Stimulated activated CD8-positive, alpha-beta memory T cell treated with anti-CD3 and anti-CD28 coated beads, Interleukin-4, amount 100 ng/mL, for 24 hours (primary cell): ENCODE measurements around the gene TGFA.

ENCODE experiments used
- DNase-seq: peaks from one replicate; pipeline ENCODE4 v3.0.0-alpha.2; 2020; ENCODE audit warnings: low read depth

The TGFA gene

DNA sequence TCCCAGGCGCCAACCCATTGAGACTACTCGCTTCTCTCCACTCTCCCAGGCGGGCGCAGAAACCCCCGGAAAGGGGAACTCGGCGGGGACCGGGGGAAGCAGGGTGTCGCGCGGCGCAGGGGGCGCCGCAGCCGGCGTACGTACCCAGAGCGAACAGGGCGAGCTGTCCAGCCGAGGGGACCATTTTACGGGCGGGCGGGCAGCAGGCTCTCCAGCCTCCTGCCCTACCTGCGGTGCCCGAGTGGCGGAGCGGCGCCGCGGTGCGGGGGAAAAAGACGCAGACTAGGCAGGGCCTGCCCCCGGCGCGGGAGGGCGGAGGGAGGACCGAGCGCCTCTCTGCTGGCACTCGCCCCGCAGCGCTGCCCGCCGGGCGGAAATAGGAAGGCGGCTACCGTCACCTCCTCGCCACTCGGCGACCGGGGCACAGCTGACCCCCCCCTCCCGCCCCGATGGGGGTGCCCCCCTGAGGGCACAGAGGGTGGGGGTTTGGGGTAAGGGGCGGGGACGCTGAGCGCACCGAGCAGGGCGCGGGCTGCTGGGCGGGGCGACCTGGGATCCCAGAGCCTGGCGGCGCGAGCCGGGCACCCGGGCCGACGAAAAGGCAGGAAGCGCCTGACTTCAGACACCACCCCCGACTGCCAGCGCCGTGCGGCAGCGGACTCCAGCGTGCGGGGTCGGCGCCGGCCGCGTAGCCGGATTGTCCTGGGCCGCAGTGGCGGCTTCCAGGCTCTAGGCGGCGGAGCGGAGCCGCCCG, at the start of gene TGFA:
Gene TGFA, minus strand, starts transcription at position 243 of the 754 bp plus-strand sequence. Its CDS starts 59 bp downstream, at position 184.
- peak; percentile 48 for DNase-seq

GRCh38 chr2:70603066-70603465, 49.4 kb upstream of the TGFA start:
- DNase-seq: no peak

GRCh38 chr2:70598197-70598596, 44.6 kb upstream of the TGFA start:
- DNase-seq: no peak

DNA sequence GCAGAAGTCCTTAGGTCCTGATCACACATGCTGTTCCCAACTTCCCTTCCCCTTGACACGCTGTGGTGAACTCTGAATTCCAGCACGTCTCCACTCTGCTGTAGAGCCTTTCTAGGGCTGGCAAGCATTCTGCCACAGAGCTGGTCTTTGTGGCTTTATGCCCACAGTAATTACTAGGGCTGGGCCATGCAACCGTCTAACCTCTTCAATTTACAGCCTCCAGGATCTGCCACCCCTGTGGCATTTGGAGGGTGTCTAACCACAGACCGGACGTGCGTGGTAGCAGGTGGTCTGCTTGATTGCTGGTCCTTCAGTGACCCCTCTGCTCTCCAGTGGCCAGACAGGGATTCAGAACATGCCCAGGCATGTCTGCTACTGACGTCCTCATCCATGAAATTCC, 43.1 kb upstream of the TGFA start:
- no peak for DNase-seq

- no peak for DNase-seq
Measured at GRCh38 chr2:70596293-70596692, 42.7 kb upstream of the TGFA start.

DNA sequence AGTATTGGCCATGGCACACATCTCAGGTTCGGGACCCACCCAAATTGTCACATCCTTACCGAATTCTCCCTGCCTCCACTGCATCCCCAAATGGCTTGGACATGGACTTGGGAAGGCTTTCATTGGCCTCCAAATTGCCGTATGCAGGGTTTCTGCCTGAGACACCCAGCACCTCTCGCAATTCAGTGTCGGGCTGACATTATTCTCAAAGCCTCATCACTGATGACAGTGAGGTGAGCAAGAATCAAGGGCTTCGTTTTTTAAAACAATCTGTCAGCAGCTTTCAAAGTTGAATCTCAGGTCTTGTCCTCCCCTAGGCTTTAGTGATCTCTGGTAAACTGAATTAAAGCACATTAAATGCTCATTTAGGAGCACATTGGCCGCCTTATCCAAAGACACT, 29.5 kb upstream of the TGFA start:
- no peak for DNase-seq

DNA sequence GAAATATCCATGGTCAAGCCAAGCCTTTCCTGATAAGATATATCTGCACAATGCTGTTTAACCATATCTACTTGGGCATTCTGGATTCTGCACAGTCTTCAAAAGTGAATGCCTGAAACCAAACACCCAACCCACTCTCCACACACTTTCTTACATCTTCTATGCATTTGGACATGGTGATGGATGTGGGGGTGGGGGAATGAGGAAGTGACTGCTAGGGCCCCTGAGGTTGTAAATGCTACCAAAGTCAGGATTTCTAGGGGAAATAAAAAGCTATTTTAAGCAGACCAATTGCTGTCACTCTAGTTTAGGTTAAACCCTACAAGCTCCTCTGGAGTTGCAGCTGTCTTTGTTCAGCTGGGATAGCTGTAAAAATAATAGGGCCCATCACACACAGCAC, 26.7 kb upstream of the TGFA start:
- no peak for DNase-seq

DNA sequence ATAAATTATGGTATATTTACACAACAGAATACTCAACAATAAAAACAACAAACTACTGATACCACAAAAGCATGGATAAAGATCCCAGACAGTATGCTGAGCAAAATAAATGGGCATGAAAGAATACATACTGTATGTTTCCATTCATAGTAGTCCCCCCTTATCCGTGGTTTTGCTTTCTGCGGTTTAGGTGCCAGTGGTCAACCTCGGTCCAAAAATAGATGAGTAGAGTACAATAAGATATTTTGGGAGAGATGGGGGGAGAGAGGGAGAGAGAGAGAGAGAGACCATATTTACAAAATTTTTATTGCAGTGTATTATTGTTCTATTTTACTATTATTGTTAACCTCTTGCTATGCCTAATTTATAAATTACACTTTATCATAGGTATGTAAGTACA, 21.0 kb upstream of the TGFA start:
- DNase-seq: no peak

DNA sequence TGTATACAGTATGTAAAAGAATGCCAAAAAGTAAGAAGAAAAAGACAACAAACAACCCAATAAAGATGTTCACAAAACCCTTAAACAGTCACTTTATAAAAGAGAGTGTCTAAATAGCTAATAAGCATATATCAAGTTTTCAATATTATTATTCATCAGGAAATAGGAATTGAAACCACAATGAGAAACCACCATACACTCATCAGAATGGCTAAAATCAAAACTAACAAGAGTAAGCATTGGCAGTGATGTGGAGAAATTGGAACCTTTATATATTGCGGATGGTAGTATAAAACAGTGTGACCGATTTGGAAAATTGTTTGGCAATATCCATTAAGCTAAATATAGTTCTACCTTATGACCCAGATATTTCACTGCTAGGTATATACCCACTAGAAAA, 20.5 kb upstream of the TGFA start:
- DNase-seq: no peak

GRCh38 chr2:70570041-70570661, 16.5 kb upstream of the TGFA start:
- no peak for DNase-seq

DNA sequence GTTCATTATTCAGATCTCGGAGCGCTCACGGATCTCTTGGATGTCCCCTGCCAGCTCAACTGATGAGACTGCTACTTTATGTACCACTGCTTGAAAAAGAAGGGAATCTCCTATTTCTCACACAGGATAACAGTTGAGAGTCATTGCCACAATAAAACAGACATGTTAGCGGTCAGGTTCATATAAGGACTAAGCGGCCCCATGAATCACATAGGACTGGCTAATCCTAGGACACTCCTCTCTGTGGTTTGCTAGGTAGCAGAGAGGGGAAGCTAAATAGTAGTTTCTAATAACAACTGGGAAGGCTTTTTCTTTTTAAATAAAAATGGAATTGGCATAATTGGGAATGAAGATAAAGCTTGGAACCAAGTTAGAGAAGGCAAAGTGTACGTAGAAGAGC, 15.9 kb upstream of the TGFA start:
- DNase-seq: no peak

GRCh38 chr2:70566906-70567305, 13.3 kb upstream of the TGFA start:
- no peak for DNase-seq

- no peak for DNase-seq
Measured at GRCh38 chr2:70566464-70566863, 12.8 kb upstream of the TGFA start.

- DNase-seq: no peak
Measured at GRCh38 chr2:70565039-70565731, 11.6 kb upstream of the TGFA start.

DNA sequence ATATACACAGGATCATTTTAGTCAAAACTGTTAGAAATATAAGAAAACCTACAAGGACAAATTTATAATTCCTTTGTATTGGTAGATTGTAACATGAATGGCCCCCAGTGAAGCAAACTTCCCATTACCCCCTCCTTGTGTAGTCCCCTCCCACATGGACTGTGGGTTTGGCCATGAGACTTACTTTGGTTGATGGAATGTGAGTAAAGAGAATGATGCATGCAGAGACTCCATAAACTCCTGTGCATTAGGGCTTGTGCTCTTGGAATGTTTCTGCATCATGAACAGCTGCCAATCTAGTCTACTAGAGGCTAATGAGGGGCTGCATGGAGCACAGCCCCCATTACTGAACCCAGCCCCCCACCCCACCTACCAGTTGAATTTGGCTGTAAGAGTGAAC, 8.3 kb upstream of the TGFA start:
- no peak for DNase-seq

DNA sequence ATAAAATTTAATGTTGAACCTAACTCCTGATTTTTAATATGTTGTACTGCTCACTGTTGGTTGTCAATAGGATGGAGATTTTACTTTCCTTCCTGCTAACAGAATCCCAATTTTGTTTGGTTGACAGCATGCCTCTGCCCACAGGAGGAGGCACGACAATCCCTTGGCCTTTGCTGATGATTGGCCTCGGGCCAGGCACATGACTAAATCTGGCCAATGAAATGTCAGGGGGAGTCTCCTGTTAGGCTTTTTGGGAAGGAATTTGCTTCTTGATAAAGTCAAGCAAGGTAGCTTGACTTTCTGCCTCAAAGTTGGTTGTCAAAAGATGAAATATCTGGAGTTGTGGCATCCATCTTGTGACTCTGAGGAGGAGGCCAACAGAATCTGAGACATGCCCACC, 6.8 kb upstream of the TGFA start:
- DNase-seq: no peak

GRCh38 chr2:70560040-70560439, 6.4 kb upstream of the TGFA start:
- no peak for DNase-seq

GRCh38 chr2:70558195-70558808, 4.7 kb upstream of the TGFA start:
- no peak for DNase-seq

- DNase-seq: no peak
Measured at GRCh38 chr2:70557171-70557838, 3.7 kb upstream of the TGFA start.

DNA sequence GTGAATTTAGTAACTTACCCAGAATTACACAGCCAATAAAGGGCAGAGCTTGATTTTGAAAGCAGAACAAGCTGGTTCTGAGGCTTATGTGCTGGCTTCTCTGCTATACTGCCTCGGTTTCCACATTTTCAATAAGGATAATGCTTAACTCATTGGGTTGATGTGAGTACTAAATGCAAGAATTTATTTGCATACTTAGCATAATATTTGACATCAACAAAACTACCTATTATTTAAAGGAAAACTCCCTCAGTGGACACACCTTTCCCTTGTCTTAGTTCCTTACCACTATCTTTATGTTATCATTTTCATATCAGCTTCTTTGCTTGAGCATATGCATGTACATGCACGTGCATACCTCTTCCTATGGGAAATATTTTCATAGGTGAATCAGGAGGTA, 3.0 kb upstream of the TGFA start:
- no peak for DNase-seq

DNA sequence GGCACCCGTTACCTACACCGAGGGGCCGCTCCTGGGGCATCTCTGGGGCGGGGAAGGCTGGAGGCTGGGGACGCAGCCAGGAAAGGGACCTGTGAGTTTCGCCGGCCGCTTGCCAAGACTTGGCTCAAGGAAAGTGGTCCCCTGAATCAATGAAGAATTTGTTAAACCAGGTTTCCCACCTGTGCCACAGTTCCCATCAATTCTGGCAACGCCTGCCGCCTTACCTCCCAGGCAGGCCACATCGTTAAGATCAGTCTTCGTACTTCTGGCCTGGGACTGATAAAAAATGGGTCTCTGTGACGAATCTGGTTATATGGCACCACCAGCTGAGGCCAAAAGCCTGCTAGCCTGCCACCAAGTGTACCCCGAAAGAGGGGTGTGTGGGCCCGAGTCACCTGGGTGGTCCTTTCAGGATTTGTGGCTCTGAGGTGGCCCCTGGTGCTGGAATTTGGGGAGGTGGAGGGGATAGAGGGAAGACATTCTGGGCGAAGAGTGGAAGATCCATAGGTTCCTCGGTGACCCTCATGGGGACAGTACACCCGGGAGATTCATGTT, 789 bp upstream of the TGFA start:
- DNase-seq: no peak

- peak; percentile 16 for DNase-seq
Measured at GRCh38 chr2:70553334-70553583, 367 bp downstream of the TGFA start.
